Activated T-helper 9 cell treated with anti-CD3 and anti-CD28 coated beads, Interleukin-2, amount 50 U/mL, for 16 hours (primary cell): ENCODE results near the gene GTF3C1.

ENCODE experiments used
- DNase-seq: peaks from one replicate; pipeline ENCODE4 v3.0.0-alpha.2; 2020; ENCODE audit warnings: low read depth

Gene GTF3C1

DNA sequence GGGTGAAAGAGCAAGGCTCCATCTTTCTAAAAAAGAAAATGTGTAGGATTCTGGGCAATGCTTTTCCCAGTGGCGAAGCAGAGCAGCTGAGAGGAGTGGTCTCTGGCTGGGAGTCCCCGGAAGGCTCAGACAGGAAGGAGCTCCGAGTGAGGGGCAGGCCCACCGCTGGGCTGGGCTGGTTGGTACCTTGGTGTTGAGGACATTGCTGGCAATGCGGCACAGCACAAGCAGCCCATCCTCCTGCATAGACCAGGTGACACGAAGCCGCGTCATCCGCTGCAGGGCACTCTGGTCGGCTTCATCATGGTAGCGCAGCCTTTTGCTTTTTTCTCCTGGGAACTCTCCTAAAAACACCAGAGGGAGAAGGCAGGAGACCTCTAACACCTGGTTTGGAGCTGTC, 63.9 kb downstream of the GTF3C1 start:
- no peak for DNase-seq

DNA sequence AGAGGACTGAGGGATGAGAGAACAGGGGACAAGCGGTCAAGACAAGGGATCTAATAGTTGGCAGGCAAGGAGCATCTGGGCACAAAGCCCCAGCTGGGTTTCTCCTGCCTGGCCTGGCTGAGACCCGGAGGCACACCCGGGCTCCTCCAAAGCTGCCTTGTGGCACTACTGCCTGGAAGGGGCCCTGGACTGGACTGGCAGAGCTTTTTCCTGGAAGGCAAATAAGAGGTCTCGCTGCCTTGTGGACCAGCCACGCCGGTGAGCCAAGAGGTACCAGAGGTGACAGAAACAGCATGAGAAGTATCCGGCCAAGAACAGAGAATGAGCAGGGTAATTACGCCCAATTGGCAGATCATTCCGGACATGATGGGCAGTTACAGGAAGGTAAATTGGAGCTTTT, 64.6 kb downstream of the GTF3C1 start:
- DNase-seq: no peak

DNA sequence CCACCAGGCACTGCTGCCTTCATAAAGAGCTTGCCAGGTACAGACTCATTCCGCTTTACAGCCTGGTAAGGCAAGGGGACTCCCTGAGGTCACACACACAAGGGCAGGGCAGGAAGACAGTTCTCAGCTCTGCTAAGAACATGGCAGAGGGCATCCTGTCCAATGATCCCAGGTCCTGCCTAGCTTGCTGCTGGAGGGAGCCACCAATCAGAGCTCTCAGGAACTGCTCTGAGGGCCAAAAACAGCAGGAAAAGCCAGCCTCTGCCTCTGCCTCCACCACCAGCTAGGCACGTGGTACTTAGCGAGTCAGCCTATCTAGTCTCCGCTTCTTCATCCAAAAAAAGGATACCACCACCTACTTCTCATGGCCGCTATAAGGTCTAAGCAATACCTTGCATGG, 66.1 kb downstream of the GTF3C1 start:
- no peak for DNase-seq

DNA sequence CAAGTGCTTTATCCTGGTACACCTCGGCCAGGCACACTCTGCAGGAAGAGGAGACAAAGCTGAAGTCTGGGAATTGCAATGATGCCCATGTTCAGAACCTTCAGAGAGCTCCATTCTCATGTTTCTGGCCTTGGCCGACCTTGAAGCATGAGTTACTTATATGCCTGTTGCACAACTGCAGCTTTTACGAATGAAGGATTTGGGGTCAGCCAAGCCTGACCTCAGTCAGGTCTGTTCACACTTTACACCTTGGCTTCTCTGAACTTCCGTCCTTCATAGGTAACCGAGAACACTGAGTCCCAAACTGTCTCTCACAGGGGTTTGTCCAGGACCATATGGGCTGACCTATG, 66.7 kb downstream of the GTF3C1 start:
- no peak for DNase-seq

DNA sequence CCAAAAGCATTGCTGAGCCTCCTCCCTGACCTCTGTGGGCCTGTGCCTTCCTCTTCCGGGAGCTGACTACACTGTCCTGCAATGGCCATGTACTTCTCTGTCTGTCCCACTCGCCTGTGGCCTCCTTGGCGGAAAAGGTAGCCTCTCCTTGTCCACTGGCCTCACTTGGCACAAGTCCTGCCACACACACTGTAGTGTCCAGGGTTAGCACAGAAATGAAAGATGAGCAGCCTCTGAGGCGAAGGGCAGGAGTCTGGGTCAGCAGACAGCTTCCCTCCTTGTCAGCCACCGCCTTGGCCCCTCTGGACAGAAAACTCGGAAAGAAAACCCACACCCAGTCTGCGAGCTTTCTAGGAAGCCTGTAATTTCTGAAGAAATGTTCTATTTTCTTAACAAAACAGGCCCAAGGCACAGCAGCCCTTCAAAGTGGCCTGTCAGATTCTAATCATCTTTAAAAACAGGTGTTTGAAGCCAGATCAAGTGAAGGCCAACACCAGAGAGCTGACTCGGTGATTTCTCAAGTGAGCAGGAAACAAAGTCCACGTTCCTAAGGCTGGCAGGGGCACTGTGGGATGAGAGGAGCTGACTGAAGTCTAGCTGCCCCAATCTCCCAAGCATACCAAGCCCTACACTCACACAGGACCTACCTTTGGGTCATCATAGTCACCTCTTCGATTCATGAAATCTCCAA, 67.2 kb downstream of the GTF3C1 start:
- no peak for DNase-seq

DNA sequence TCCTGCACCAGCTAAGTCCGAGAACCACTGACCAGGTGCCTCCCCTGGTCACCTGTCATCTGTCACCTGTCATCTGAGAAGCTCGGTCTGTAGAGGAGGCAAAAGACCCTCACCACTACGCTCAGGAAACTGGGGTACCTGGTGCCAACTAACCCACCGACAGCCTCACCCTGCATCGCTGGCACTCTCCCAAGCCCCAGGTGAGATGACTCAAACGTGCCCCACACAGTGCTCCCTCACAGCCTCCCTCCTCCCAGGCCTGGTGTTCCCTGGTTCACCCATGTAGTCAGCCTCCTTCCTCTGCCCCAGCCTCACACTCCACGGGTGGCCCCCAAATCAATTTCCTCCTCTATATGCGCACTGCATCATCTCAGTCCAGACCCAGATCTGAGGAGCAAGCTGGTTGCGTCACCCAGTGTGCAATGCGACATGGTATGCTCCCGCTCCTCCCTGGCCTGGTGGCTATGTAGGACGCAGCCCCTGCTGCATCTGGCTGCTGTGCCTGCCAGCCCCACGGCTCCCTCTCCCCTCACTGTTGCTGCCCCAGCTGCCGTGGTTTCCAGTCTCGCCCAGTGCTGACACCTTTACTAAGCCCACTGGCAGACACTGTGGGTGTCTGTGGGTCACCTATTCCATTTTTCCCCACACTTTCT, 68.3 kb downstream of the GTF3C1 start:
- no peak for DNase-seq

DNA sequence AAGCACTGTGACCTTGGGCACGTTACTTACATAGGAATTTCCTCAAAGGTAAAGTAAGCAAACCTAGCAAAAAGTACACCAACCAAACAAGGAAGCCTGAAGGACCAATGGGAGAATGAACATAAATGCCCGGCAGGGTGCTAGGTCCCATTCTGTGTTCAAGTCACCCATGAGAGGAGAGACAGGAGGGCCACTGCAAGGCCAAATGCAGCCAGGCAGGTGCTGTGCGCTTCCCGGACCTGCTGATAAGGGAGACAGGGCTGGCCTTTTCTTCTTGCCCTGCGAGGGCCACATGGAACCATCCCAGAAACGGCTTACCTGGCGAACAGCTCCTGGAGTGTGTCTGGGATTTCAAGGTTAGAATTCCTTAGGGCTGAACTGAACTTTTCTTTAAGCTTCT, 69.0 kb downstream of the GTF3C1 start:
- no peak for DNase-seq

DNA sequence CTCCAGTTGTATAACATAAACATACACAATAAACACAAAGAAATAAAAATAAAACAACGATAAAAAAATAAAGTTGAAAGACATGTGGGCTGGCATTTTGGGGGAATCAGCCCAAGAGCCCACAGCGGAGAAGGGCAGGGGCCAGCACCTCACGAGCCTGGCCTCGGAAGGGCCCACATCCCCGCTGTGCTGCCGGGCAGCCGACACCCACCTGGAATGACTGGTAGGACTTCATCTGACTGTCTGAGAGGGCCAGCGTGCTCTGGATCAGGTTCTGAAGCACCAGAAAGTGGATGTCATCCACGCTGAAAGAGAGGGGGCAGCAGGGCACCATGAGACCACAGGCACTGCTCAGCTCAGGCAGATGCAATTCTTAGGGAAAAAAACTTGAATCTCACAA, 73.5 kb downstream of the GTF3C1 start:
- no peak for DNase-seq

DNA sequence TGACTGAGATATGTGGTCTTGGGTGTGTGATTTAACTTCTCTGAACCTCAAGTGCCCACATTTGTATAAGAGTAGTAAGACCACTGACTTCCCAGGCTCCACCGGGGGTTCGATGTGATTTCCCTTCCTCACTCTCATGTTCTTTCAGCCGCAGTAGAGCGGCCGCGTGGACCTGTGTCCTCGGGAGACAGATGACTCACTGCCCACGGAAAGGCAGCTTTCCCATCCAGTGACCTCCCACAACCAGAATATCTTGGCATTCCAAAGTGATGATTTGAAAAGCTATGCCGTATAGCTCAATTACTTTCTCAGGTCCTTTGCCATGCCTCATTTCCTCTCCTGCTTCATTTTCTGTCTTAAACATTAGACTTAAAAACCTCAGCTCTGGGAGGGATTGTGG, 74.2 kb downstream of the GTF3C1 start:
- no peak for DNase-seq

DNA sequence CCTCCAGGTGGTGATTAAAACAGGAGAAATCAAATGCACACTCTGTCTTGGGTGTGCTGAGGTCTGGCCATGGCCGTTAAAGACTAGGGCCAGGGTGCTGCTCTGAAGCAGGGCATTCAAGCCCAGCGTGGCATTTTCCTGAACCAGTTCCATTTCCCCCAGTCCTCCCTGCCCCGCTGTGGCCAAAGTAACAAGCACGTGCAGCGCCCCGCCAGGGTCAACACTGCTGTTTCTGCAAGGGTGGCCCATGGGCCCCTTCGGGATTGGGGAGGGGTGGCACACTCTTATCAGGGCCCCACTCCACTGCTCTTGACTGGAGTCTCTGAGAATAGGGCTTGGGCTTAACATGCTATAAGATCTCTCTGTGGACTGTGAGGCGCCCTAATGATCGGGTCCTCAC, 74.8 kb downstream of the GTF3C1 start:
- DNase-seq: no peak

DNA sequence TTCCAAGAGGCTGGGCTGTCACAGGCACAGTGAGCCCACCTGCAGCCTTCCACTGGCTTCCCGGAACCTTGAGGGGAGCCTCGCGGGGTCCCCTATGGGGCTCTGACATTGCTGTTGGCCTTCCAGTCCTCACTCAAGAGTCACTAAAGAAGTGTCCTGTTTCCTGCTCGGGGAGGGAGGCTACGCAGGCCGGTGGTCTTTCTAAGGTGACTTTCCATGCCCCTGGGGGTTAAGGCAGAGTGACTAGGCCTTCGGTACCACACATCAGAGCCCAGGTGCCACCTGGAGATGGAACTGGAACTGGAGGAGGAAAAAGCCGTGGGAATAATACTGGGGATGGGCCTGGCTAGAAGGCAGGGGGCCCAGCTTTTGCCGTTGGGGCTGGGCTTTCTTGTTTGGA, 75.7 kb downstream of the GTF3C1 start:
- DNase-seq: no peak

DNA sequence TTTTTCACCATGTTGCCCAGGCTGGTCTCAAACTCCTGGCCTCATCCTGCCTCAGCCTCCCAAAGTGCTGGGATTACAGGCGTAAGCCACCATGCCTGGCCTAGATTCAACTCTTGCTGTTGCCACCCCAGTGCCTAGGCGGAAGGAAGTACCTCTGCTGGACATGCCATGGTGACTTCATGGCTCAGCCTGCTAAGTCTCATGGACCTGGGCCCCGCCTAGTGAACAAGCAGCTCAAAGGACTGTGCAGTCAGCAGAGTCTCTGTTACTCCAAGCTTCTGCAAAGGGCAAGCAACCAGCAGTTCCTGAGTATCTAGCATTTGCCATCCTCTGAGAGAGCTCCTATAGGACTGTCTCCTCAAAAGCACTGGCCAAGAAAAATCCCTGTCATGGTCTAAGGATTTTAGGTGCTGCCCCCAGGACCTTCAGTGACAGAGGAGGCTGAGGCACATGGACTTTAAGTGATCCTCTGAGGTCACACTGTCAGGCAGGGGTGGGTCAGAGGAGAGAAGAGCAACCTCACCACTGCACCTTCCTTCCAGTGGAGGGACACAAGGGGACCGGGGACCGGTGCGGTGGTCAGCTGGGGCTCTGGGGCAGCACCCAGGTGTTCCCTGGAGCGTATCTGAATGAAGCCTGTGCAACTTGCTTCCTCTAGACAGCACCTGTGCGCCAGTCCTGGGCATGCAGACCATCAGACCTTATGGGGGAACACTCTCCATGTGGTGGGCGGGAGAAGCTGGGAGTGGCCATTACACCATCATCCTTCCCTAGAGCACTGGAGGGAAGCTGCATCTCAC, 76.4 kb downstream of the GTF3C1 start:
- DNase-seq: no peak

DNA sequence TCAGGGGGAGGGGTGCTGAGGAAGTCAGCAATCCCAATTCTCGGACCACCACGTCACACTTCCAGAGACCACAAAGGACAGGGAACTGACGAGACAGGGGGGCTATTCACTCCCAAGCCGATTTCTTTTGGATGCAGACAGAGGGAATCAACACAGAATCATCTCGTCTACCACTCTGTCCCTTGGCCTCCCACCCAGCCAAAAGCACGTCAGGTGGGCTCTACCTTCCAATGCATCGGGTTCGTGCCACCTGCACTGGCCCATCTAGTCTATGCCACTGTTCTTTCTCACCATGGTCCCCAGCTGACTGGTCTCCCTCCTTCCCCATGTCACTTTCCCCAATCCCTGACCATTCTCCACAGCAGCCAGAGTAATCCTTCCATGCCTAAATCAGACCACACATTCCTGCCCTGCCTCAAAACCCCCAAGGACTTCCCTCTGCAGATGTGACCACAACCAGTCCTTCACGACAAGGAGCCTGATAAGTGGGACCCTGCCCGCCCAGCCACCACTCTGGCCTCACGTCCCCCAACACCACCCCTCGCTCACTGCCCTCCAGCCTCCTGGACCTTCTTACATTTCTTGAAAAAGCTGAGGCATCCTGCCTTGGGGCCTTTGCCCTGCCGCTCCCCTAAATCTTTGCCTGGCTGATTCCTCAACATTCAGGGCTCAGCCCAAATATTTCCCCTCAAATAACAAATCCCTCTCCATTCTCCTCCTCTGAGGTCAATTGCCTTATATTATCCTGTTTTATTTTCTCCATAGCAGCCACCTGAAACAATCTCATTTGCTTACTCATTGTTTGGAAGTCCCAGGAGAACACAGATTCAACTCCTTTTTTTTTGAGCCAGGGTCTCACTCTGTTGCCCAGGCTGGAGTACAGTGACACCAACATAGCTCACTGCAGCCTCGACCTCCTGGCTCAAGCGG, 77.4 kb downstream of the GTF3C1 start:
- DNase-seq: no peak

DNA sequence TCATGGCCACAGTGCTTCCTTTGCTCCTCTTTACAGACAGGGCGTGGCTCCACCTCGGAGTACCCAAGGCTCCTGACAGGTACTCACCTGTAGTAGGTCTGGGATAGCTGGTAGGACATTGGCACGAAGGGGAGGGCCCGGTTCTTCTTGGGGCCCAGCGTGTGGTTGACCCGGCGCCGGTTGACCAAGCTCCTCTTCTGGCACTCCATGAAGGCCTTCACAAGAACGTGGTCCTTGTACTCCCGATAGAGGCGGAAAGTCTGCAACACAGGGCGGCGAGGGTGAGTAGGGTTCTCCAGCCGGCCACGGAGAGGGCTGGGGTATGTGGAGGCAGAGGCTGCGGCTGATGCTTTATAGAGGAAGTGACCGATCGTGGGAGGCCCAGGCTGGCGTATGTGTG, 78.1 kb downstream of the GTF3C1 start:
- DNase-seq: no peak

DNA sequence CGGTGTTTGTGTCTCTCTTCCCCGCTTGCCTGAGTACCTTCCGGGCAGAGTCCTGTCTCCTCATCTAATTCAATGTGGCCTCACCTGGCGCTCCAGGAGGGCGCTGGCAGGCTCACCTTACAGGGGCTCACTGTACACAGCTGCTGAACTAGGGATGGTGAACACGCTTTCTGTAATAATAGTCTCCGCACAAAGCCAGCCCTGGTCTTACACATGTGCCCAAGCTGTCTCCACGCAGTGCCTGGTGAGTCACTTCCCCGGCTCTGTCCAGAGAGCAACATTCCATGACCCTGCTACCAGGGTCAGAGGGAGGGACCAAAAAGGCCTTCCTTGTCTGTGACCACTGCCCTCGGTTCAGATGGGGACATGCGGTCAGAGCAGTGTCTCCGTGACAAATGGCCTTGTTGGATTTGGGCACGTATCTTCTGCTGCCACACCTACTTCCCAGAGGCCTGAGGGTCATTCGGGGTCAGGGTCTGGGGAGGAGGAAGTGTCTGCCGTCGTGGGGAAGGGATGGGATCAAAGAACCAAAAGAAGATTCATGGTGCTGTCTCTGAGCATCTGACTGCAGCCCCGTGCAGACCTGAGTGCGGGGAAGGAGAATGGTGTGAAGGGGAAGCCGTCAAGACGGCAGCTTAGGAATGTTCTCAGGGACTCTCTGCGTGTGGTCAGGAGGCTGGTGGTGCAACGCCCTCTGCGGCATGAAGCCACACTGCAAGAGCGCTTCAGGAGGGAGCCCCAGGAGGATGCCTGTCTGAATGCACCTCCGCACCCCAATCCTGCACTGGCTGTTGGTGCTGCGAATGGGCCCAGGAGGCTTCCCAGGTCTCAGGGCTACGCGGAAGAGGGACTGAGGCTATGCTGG, 78.9 kb downstream of the GTF3C1 start:
- no peak for DNase-seq

DNA sequence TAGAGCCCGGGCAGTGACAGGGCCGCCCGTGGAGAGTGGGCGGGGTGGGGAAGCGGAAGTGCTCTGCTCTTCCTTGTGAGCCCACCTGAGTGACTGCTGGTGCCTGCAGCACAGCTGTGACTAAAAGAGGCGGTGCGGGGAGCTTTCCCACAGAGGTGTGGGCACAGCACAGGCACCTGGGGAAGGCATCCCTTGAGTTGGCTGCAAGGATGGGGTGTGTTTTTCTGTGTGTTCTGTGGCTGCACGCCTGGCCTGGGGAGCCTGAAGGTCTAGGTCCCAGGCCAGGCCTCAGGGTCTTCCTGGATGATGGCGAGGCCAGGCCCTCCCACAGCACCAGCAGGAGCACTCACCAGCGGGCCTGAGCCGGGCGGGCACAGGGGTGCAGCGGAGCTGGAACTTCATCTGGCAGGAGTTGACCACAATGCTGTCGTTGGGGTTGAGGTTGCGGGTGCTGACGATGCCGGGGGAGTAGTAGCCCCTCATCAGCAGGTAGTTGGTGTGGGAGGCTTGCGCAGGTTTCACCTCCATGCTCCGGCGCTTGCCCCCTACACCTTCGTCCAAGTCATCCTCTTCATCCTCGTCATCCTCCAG, 80.7 kb downstream of the GTF3C1 start:
- DNase-seq: no peak

DNA sequence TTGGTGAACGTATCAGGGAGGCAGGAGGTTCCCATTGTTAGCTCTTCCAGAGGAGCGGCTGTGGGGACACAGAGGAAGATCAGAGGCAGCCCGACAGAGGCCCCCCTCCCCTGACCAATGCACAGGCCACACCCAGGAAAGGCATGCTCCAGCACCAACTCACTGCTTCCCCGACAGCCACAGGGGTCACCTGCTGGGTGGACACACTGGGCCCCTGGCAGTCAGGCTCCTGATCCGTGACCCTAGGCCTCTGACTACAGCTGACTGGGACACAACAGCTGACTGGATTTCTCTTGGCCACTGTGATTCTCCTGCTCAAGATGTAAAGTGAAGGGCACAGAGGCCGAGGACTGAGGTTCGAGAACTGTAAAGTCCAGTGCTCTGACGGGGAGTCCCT, 84.2 kb downstream of the GTF3C1 start:
- DNase-seq: no peak

DNA sequence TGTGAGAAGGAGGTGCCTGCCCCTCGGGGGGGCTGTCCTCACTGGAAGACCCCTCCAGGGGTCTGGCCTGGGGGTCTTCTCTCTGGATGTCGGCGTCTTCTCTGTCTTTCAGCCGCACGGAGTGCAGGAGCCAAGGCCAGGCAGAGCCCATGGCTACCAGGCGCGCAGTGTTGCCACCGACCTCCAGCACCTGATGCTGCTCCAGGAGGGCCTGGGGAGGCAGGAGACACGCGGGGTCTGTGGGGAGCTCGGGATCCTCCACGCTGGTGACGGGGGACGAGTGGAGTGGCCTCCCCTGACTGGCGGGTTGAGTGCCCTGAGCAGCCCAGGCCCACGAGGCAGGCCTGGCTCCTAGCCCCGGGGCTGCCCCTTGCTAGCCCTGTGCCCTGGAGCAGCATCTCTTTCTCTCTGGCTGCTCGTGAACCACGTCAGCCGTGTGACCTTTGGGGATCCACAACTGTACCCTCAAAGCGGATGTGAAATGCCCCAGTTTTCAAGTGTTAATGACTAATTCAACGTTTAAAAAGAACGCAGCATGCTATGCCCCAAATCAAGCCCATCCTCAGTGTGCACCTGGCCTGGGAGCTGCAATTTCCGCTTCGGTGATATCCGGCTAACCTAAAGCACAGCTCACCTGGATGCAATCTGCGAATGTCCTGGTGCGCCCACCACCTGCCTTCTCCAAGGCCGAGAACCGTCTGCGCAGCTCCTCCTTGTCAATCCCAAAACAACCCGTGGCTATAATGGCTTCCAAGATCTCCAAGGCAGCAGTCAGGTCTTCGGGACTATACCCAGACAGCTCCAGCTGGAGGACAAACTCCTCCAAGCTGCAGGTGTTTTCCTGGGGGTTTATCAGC, 84.9 kb downstream of the GTF3C1 start:
- no peak for DNase-seq

DNA sequence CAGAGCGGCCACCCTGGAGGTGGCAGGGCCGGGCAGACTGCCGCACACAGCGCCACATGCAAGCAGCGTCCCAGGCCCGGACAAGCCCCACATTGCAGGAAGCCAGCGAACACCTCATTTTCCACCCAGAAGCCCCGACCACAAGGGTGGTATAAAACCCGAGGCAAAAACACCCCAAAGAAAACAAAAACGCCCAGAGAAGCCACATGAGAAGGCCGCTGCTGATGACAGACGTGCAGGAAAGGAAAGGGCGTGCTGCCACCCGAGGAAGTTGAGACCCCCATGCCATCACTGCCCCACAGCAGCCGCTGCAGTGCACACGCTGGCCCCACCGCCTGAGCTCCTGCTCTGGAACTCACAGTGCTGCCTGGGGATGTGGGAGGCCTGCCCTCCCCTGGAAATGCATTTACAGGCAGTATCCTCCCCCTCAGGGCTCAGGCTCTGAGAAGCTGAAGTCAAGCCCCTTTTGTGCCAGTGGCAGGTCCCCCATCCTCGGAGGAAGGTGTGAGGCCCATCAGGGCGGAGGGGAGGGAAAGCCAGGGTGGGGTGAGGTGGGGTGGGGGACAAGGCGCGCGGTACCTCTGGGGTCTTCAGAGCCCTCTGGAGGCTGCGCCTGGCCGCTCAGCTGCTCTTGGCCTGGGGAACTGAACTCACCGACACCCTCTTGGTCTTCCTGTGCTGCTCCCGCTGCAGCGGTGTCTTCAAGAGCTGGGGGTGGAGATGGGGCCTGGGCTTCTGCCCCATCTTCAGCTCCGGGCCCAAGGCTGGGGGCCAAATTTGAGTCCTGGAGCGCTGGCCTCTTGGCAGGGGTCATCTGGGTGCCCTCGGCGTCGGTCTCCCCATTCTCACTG, 85.7 kb downstream of the GTF3C1 start:
- peak; percentile 18 for DNase-seq
